NCI-H2107 (cell line): ENCODE measurements around the gene C2CD4A.
A peak's percentile ranks its signal among the peaks of the same experiment; 100 is the strongest.

ENCODE experiments used
- DNase-seq: peaks from one replicate; lab custom pipeline; 2025; lab: John Stamatoyannopoulos, UW

C2CD4A gene

GRCh38 chr15:62060113-62060895 is 6.5 kb upstream of the C2CD4A start, which contains the start of gene VPS13C:
TSS of gene VPS13C (minus strand) at chr15:62060447. CDS start at chr15:62060374, 73 bp downstream.
- DNase-seq: peak; percentile 72

DNA sequence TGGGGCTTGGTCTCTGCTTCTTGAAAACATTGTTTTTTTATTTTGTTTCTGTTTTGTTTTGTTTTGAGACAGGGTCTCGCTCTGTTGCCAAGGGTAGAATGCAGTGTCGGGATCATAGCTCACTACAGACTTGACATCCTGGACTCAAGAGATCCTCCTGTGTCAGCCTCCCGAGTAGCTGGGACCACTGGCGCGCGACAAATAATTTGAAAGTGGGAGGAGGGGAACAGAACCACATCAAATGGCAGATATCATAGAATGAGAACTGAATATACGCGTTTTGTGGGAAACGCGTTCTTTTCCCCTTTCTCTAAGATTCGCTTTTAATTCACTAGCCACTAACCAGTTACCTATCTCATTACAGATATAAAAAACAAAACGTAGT is 5.9 kb upstream of the C2CD4A start:
- no peak for DNase-seq

GRCh38 chr15:62063825-62064635 is 2.7 kb upstream of the C2CD4A start:
- DNase-seq: no peak

- DNase-seq: no peak
Measured at GRCh38 chr15:62067448-62068044, 769 bp downstream of the C2CD4A start.

- no peak for DNase-seq
Measured at GRCh38 chr15:62068071-62068809, 1.5 kb downstream of the C2CD4A start.

DNA sequence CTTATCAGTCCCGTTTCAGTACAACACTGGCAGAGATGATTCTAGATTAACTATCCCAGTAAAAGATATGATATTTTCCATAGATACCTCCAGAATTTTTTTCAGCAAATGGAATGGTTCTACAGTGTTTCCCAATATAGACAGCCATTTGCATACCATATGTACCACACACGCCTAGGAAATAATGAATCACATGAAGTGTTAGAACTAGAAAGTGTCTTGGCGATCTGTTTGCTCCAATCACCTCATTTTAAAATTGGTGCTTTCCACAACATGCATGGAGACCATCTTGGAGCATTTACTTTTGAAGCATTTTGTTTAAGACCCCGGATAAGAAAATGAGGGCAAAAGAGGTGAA is 2.0 kb downstream of the C2CD4A start:
- DNase-seq: no peak

DNA sequence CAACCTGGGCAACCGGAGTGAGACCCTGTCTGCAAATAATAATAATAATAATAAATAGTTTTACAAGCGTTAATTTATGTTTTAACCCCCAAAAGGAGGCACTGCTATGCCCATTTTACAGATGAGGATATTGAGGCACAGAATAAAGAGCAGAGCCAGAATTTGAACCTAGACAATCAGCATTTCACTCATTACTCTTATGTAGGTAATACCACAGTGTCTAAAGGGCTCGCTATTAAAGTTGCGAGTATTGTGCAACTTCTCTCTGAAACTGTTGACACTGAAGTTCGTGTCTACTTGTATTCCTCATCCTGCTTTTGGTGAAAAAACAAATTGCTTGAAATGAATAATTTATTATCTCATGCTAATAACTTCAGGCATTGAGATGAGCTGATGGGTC is 2.8 kb downstream of the C2CD4A start:
- DNase-seq: no peak

GRCh38 chr15:62071711-62072308 is 5.0 kb downstream of the C2CD4A start:
- no peak for DNase-seq

DNA sequence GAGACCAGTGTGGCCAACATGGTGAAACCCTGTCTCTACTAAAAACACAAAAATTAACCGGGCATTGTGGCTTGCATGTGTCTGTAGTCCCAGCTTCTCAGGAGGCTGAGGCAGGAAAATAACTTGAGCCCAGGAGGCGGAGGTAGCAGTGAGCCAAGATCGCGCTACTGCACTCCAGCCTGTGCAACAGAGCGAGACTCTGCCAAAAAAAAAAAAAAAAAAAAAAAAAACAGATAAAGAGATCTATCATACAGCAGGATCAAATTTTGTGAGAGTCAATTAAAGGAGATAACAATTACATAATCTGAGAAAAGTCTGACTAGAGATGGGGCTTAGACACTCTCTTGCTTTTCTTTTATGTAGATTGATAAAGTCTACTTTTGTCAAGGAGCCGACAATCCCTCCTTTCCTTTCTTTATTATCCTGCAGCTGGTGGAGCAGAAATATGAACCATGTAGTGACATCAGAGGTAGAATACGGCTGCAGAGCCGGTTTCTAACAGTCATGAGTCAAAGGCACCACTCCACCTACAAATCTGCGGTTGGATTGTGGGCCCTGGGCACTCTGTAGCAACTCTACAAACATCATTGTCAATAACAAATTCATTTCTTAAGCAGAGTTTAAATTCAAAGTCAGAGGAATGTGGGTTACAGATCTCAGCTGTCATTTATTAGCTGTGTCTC is 9.0 kb downstream of the C2CD4A start:
- peak; percentile 68 for DNase-seq

DNA sequence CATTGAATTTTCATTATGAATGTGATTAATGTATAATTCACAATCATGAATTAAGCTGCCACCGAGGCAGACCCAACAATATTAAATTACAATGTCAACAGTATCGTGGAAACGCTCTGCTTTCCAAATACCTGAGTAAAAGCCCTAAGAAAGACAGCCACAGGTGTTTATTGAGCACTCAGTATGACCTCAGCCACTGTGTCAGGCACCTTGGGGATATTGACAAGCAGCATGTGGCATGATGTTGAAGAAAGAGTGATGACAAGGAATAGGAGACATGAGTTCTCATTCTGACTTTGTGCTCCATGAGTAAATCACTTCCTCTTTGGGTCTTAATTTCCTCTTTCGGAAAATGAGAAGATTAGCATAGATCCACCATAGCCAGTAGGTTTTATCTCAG is 12.8 kb downstream of the C2CD4A start:
- DNase-seq: no peak

GRCh38 chr15:62083194-62084154 is 16.7 kb downstream of the C2CD4A start:
- DNase-seq: no peak

DNA sequence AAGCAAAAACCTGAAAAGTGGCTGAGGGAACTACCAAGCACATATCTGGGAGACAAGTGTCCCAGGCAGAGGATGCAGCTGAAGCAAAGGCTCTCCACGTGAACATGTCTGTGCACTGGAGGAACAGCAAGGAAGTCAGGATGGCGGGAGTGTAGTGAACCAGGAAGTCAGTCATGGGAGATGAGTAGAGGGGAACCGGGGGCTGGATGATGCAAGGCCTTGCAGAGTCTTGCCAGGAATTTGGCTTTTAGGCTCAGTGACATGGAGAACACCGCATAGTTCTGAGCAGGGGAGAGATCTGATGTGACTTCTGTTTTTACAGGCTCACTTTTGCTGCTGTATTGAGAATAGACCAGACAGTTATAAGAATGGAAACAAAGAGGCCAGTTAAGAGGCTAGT is 19.0 kb downstream of the C2CD4A start:
- no peak for DNase-seq

DNA sequence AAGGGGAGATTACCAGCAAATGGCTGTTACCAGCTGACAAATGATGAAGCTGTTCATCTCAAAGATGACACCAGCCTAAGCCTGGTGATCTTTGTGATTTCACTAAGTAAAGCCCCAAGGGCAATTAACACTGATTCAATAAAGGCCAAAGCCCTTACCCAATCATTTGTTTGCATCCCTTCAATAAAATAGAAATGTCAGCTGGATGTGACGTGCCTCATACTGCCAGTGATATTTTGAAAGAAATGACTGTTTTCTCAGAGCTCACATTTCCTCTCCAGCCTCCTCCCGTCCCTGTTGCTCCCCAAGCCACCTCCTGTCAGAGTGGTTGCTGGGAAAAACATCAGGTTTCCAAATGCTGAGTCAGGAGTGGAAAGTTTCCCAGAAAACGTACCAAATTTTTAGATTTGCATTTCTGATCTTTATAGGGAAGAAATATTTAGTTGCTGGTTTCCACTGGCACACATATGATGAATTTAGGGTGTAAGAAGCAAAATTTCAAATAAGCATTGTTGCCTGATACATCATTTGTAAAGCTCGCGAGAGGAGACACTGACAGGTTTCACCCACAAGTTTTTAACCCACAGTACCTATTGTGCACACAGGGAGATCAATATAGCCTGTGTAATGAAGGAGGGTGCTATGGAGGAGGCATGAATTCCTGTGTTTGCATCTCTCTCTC is 21.0 kb downstream of the C2CD4A start:
- no peak for DNase-seq

GRCh38 chr15:62088353-62088693 is 21.5 kb downstream of the C2CD4A start:
- DNase-seq: no peak

GRCh38 chr15:62089616-62090015 is 22.8 kb downstream of the C2CD4A start:
- no peak for DNase-seq

- DNase-seq: no peak
Measured at GRCh38 chr15:62090988-62091387, 24.2 kb downstream of the C2CD4A start.

DNA sequence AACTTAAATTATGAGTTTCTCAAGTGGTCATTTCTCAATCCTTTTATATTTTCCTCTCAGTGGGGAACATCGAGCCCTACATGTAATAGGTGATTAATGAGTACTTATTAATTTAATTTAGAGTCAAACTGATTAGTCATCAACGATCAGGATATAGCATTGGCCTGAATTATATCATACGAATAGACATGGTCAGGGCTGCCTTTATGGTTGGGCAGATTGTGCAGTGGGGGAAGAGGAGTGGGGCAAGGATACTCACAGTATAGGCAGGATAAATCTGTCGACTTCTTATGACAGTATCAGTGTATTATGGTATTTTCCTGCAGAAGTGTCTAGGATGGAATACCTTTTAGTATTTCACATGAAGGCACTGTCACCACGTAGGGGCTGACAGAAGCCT is 27.0 kb downstream of the C2CD4A start:
- DNase-seq: no peak

DNA sequence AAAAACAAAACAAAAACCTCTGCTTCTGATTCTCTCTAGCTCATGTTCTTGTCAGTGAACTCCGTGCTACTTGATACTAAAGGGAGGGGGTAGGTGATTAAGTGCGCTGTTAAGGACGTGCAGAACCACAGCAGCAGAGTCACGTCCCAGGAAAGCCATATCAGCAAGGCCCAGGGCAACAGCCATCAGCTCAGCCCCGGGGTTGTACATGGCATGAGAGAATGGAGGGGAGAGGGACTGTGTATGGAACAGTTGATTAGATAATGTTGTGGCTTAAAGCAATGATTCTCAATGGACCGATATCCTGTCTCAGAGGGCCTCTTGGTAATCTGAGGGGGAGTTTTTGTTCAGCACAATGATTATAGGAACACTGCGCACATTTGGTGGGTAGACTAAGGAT is 27.6 kb downstream of the C2CD4A start:
- no peak for DNase-seq

DNA sequence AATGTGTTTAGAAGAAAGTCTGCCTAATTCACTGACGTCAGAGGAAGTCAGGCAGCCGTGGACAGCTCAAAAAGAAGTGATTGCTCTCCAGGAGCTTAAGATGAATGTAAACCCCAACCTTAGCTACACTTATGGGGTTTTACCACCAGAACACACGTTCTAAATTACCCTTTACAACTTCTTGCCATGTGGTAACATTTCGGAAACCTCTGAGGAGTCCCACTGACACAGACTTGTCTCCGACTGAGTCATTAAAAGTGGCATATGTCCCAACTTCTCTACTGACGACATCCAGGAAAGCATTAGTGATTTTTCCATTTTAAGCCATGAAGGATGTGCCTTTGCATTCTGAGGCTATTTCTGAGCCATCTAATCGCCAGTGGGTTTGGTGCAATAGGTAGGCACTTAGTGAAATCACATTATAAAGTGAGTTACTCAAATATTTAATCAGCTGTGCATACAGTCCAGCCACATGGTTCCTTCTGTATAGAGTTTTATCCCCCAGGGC is 32.4 kb downstream of the C2CD4A start:
- no peak for DNase-seq
